Dermis blood vessel endothelial cell (primary cell): ENCODE measurements around the gene ZDHHC16. TPM values are rescaled to one million over a fixed set of nuclear protein-coding genes. Genes with fewer than 3 reads are reported as not detected.
"Not testable (repeated sequence)": the region's sequence is repeated elsewhere in the genome, so short reads cannot be mapped to it uniquely, and the experiment has no call there.

Experiments used
- DNase-seq: peaks from one replicate; pipeline ENCODE4 v3.0.0; 2010
- total RNA-seq: library from RNA; depleted of rRNA; stranded (reverse); fragments of >200 nt; gene quantifications from 2 replicates; pipeline ENCODE4 v1.2.3, GENCODE V29; 2014

The ZDHHC16 gene
- total RNA-seq, result 38.7 and 39.8 TPM in 2 replicates

DNA sequence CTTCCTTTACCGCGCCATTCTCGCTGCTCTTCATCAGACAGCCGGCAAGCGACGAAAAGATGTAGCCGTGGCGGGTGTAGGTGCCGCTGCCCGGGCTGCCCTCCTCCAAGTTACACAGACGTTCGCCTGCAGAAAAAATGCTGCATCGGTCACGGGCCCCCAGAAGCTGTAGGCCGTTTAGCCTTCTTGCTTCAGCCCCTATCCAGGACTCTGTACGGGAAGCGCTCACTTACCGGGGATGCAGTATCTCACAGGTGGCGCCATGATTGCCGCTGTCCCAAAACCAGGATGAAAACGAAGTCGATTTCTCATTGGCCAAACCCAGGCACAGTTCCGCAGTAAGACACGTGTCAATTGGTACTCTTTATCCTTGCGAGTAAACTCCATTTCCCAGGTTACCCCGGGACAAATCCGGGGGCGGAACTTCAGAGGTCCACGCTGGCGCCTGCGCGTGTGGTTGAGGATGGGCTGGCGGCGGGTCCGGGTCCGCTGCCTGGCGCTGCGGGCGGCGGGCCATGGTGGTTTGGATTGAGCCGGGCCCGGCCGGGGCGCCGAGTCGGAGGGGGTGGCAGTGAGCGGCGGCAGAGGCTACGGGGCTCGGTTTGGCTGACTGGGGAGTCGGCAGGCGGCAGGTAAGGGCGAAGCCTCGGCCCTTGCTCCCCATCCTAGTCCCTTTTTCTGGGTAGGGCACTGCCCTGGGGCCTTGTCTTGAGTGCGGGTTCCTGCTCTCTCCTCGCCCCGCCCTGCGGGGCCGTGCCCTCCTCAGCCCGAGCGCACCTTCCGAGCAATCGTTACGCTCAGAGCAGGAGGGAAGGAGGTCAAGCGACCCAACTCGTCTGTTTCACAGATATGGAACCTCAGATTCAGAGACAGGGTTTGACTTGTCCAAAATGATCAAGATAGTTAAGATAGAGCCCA, at the start of gene ZDHHC16, which contains the start of gene EXOSC1:
TSS of gene ZDHHC16 (plus strand) at position 454 of the 918 bp plus-strand sequence. CDS start 5,501 bp downstream, outside the sequence.
TSS of gene EXOSC1 (minus strand) at position 285 of the 918 bp plus-strand sequence. CDS start at position 264, 21 bp downstream.
- peak; percentile 97 for DNase-seq

DNA sequence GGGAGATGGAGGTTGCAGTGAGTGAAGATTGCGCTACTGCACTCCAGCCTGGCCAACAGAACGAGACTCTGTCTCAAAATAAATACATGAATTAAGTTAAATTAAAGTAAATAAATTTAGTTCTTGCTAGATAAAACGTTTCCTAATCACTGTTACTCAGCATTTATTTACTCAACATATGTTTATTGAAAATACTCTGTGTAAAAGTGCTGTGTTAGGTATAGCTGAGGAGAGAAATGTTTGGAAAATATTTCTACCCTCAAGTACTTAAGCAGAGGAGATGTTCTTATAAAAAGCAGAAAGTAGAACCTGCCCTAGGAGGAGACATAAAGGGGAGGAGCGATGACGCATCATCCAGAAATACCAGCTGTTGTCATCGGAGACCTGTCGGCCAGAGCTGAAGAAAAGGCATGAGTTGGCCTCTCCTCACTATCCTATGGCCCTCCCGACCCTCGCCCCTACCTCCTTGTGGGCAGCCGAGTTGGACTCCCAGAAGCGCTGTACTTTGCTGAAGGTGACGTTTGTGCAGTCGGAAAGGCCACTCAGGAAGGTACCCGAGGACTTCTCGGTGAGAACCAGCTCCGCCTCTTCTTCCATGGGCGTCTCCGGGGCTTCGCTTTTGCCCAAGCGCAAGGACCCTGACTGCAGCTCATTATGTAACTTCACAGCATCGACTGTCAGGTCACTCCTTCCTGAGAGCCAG, 46.0 kb upstream of the ZDHHC16 start:
- peak; percentile 79 for DNase-seq

DNA sequence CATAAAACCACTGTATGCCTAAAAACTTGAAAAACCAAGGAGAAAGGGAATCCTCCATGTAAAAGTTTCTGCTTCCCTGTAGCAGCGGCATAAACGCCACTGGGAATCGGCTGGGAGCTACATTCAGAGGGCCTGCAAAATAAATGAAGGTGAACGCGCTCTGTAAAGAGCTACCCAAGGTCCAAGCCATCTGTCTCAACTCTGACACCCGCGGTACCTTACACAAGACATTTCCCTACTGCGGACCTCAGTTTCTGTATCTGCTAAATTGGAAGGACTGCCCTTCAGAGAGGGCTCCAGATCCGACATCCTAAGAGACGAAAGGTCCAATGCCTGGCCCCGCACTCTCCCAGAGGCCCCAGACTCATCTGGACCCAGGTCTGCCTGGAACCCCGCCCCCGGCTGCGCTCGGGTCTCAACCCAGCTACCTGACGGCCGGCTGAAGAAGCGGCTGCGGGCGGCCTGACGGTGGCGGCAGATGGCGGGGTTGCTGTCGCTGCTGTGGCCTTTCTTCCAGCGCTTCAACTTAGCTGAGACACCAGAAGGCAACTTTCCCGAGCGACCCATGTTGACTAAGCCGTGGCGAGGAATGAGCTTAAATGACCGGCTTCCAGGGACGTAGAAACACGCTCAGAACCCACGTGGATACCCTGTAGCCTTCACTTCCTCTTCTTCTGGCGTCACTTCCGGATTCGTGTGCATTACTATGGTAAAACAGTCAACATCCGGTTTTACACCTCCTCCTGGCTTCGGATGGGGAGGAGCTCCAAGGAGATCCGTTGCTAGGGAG, 45.1 kb upstream of the ZDHHC16 start, which contains the start of gene RRP12:
TSS of gene RRP12 (minus strand) at position 676 of the 790 bp plus-strand sequence. CDS start at position 567, 109 bp downstream.
- DNase-seq, result peak; percentile 99

DNA sequence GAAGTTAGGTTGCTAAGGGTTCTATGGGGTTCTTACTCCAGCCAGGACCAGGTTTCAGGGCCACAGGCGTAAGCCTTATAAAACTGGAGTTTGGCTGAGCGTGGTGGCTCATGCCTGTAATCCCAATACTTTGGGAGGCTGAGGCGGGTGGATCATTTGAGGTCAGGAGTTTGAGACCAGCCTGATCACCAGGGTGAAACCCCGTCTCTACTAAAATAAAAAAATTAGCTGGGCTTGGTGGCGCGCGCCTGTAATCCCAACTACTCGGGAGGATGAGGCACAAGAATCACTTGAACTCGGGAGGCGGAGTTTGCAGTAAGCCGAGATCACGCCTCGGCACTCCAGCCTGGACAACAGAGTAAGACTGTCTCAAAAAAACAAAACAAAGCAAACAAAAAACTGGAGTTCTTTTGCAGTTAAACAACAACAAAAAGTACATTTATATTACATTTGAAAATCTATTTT, 44.5 kb upstream of the ZDHHC16 start:
- no peak for DNase-seq

DNA sequence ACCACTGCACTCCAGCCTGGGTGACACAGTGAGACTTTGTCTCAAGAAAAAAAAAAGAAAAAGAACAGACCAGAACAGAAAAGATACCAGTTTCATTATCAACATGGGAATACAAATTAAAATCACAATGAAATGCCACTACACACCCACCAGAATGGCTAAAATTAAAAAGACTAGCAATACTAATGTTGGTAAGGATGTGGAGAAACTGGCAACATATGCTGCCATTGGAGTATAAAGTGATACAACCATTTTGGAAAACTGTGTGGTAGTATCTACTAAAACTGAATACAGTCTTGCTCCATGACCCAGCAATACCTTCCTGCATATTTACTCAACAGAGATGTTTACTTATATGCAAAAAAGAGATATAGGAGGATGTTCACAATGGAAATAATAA, 41.9 kb upstream of the ZDHHC16 start:
- DNase-seq, result no peak

DNA sequence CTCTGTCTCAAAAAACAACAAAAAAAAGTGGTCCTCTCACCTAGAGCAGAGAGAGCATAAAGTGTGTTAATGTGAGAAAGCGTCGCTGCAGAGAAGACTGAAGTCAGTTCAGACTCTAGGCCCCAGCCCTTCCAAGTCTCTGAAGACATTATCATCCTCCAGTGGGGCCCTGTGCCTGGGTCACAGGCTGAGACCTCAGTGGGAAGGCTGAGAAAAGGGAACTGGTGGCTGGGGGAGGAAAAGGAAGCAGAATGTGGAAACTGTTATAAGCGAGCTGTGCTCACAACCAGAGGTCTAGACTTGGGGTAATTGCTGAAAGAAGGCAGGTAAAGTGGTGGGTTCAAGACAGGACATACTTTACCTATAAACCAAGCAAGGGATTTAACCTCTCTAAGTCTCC, 39.9 kb upstream of the ZDHHC16 start:
- no peak for DNase-seq

DNA sequence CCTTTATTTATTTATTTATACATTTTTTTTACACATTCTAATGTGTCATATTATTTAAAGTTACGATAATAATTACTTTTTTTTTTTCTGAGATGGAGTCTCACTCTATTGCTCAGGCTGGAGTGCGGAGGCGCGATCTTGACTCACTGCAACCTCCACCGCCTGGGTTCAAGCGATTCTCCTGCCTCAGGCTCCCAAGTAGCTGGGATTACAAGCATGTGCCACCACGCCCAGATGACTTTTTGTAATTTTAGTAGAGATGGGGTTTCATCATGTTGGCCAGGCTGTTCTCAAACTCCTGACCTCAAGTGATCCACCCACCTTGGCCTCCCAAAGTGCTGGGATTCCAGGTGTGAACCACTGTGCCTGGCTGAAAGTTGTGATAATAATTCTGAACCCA, 39.5 kb upstream of the ZDHHC16 start:
- DNase-seq, result not testable (repeated sequence)

DNA sequence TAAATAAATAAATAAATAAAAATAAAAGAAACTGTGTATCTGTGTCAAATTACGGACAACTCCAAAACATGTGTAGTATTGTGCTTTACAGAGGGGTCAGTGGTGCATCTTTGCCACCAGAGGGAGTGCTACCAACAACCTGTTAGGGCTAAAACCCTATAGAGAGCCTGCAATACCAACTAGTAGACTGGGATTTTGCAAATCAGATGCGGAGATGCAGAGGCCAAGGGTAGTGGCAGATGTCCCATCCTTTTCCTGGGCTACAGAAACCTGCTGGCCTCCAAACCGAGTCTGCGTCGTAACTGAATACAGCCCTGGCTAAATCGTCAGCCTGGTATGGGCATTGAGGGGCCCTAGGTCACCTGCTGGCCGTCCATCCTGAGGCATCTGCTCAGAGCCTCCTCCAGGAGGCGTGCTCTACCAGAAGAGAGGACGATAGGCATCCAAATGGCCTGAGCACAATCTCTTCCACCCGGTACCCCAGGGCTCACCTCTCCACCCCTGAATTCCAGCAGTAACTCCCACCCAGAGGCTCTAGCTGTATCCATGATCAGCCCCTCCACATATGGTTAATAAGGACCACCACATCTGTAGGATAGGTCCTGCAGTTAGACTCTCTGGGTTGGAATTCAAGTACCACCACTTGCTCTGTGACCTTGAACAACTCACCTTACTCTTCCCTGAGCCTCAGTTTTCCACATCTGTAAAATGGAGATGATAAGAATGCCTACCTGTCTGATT, 38.6 kb upstream of the ZDHHC16 start:
- peak; percentile 84 for DNase-seq

DNA sequence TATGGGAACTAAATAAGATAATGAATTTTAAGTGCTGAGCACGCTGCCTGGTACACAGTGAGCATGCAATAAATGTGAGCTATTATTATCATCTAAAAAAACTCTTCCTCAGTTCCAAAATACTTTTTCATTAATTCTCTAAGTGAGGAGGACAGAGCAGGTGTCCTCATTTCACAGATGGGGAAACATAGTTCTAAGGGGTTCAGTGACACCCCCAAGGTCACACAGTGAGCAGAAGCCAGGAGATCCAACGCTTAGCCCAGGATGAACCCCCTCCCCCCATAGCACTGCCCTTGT, 38.1 kb upstream of the ZDHHC16 start:
- no peak for DNase-seq

DNA sequence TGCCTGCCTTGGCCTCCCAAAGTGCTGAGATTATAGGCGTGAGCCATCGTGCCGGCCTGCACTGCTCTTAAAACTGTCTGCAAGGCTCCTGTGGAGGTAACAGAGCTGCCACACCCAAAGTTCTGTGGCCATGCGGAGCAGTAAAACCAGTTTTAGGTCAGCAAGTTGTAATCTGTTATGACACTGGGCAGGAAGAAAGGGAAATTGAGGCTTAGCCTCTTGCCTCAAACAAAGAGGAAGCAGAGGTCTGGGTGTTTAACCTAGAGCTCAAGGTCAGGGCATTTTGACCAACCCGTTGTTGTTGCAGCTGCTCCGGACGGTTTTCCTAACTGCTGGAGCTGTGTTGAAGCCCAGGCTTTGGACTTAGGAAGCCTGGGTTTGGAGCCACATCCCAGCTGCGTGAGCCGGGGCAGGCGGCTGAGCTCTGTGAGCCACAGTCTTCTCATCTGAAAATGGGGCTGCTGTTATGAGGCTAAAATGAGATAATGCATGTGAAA, 37.4 kb upstream of the ZDHHC16 start:
- no peak for DNase-seq

DNA sequence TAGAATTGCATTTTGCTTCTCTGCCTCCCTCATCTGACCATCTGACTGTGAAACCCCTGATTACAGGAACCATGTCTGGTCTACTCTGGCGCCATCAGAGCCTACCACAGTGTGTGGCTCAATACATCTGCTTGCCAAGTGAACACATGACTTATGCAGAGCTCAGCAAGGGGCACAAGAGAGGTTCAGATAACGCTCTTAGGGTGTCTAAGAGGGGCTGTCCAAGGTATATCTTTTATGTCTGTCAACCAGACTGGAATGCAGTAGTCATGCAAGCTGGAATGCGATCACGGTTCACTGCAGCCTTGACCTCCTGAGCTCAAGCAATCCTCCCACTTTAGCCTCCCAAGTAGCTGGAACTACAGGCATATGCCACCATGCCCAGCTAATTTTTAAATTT, 34.6 kb upstream of the ZDHHC16 start:
- no peak for DNase-seq

DNA sequence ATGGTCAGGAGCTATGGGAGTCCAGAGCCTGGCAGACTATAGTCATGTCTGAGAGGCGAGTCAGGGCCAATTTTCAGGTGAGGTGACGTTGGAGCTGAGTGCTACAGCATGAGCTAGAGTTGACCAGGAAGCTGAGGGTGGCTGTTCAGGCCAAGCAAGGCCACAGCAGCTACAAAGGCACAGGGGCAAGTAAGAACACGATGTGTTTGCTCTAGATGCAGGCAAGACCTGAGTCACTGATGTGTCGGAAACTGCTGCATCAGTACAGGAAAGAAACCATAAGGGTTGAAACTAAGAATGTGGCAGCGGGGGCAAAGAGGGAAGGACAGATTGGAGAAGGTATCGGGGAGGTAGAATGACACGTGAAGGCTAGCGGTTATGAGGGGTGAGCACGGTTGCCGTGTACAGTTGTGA, 33.1 kb upstream of the ZDHHC16 start:
- DNase-seq, result peak; percentile 41

DNA sequence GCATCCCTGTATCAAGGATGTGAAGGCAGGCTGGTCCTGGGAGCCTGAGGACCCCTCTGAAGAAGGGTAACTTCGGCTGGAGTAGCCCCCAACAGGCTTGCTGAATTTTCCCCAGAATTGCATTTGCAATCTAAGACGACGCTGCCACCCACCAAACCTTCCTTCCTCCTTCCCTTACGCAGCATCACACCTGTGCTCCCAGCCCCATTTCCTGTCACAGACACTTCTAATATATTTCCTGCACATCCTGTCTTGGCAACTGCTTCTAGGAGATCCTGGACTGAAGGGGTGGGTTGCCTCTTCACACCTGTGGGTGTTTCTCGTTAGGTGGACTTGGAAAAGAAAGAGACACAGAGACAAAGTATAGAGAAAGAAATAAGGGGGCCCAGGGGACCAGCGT, 29.4 kb upstream of the ZDHHC16 start:
- DNase-seq, result no peak

DNA sequence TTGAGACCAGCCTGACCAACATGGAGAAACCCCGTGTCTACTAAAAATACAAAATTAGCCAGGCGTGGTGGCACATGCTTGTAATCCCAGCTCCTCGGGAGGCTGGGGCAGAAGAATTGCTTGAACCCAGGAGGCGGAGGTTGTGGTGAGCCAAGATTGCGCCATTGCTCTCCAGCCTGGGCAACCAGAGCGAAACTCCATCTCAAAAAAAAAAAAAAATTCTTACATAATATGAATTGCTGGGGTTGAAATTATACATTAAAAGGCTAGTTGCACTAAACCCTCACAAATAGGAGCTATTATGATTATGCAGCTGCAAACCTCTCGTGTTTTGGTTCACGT, 22.2 kb upstream of the ZDHHC16 start:
- not testable (repeated sequence) for DNase-seq

DNA sequence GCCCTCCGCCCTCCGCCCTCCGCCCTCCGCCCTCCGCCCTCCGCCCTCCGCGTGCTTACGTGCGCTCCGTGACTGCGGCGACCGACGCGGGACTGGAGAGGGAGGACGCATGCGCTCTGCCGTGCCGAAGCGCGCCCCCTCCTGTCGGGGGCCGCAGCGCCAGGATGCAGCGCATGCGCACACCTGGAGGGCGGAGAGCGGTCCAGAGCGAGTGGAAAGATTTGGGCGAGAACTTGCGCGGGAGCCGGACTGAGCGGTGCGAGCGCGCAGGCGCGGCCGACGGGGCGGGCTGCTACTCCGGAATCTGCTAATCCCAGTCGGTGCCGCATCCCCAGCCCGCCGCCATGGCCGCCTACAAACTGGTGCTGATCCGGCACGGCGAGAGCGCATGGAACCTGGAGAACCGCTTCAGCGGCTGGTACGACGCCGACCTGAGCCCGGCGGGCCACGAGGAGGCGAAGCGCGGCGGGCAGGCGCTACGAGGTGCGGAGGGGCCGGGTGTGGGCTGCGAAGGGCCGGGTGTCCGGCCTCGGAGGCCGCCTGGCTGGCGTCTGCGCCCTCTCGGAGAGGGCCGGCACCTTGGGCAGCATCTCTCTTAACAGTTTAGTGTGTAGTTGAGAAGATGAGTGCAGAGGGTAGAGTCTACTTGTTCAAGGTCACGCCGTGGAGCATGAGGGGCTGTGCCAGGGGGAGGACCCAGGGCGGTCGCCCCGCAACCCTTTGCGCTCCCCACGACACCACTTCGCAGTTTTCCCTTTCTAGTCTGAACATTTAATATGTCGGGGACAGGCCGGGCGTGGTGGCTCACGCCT, 19.8 kb upstream of the ZDHHC16 start, which contains the start of gene PGAM1:
TSS of gene PGAM1 (plus strand) at position 228 of the 812 bp plus-strand sequence. CDS start at position 345, 117 bp downstream.
- peak; percentile 98 for DNase-seq

DNA sequence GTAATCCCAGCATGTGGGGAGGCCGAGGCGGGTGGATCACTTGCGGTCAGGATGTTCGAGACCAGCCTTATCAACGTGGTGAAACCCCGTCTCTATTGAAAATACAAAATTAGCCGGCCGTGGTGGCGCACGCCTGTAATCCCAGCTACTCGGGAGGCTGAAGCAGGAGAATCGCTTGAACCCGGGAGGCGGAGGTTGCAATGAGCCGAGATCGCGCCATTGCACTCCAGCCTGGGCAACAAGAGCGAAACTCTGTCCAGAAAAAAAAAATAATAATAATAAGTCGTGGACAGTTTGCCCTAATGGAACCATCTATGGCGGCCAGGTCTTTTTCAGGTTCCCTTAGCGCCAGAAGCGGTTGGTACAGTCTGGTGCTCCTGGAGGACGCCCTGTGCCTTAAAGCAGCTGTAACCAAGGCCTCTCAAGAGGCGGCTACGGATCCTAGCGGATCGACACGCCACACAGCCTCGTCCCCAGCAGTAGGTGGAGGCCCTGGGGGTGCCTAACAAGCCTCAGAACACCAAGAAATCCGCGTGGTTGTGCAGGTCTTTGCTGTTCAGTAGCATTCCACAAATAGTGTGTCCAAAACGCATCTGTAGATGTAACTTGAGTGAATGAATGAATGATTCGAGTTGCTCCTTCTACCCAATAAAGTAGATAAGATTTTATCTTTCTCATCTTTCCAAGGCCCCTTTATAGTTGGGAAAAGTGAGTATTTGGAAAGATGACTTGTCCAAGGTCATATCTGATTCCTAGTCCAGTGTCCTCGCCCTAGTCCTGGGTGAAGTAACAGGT, 19.0 kb upstream of the ZDHHC16 start:
- peak; percentile 45 for DNase-seq

DNA sequence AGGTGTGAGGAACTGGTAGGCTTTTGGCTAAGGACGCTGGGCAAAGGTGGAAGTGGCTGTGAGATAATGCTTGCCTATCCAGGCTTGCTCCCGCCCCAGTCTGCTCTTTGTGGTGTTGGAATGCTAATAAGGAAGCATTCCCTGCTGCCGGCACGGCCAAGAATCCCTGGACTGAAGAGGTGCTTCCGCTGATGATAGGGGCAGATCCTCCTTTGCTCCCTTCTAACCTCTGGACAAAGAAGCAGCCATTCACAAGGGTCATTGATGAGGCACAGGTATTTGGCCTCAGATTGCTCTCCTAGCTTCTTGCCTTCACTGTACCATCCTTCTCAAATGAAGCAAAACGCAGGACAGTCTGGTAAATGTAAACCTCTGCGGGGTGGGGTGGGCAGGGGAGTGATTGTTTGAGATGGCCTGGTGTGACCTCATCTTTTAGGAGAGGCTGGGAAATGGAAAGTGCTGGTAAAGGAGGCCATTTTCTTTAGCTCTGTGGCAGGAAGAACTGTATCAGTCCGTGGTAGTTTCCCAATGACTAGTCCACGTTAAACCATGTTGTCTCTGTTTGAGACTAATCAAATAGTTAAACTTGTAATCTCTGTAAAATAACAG, 18.3 kb upstream of the ZDHHC16 start:
- peak; percentile 65 for DNase-seq

DNA sequence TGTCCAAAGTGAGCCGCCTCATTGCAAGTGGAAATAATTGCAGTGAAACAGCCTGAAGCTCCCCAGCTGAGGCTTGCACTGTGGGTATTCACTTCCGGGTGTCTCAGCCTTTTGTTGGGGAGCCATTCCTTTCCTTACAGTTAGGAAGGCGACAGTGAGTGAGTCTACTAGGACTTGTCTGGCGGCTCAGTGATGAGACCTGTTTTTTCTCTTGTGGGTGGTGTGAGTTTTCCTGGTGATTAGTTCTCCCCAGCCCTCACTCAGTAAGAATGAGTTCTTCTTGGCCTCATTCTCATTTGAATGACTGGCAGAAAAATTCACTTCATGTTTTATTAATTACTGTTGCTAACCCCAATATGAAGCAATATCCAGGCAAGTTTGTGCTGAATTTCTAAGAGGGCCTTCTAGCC, 17.4 kb upstream of the ZDHHC16 start:
- peak; percentile 25 for DNase-seq

DNA sequence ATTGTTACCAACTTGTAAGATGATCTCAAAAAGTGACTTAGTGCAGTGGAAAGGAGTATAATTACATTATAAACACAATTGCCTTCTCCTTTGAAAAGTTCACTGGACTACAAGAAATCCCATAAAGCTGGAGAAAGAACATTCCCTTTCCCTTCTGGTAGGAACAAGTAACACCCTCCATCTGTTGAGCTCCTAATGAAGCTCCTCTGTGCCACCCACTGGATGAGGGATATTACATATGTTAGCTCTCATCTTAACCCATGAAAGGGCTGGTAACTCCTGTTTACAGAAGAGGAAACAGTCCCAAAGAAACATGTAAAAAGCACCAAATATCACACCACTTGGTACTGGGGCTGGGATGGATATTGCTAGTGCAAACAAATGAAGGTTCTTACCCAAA, 11.9 kb upstream of the ZDHHC16 start:
- no peak for DNase-seq

DNA sequence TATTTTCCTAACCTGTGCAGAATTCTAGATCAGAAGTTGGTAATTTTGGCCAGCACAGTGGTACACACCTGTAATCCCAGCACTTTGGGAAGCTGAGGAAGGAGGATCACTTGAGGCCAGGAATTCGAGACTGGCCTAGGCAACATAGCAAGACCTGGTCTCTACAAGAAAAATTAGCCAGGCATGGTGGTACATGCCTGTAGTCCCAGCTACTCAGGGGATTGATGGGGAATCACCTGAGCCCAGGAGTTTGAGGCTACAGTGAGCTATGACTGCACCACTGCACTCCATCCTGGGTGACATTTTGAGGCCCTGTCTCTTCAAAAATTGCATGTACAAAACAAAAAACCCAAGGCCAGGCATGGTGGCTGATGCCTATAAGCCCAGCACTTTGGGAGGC, 11.4 kb upstream of the ZDHHC16 start:
- no peak for DNase-seq
